Epithelial cell of proximal tubule (primary cell): Measurements from ENCODE around the gene DNAJB2. TPM values are rescaled to one million over a fixed set of nuclear protein-coding genes. Genes with fewer than 3 reads are reported as not detected.
"Not testable (repeated sequence)": the region's sequence is repeated elsewhere in the genome, so short reads cannot be mapped to it uniquely, and the experiment has no call there.

ENCODE experiments used
- DNase-seq: peaks from one replicate; pipeline ENCODE4 v3.0.0-alpha.2; 2011; ENCODE audit warnings: low read depth
- H3K4me3 ChIP-seq: 2 replicates; pipeline ENCODE4 v1.5.1; 2011; ENCODE audit warnings: low read depth, mild to moderate bottlenecking, low read length
- CTCF ChIP-seq: conservative IDR thresholded peaks from 2 replicates; pipeline ENCODE4 v1.5.1; 2012; ENCODE audit warnings: low read depth, mild to moderate bottlenecking, low read length
- total RNA-seq: library from RNA; depleted of rRNA; stranded (reverse); fragments of >200 nt; gene quantifications from 2 replicates; pipeline ENCODE4 v1.2.3, GENCODE V29; 2015

Gene DNAJB2
- total RNA-seq, 1 donor from 2014 or later = 54.8 TPM

GRCh38 chr2:219251656-219252055, 27.5 kb upstream of the DNAJB2 start:
- no peak for DNase-seq
- peak overlapping the region; percentile 94 for H3K4me3 ChIP-seq
- TF ChIP-seq CTCF = no peak

GRCh38 chr2:219252084-219252483, 27.1 kb upstream of the DNAJB2 start:
- H3K4me3 ChIP-seq = peak overlapping the region; percentile 94

GRCh38 chr2:219252570-219252899, 26.6 kb upstream of the DNAJB2 start:
- H3K4me3 ChIP-seq = peak overlapping the region; percentile 94
- DNase-seq = no peak
- no peak for TF ChIP-seq CTCF

More at GRCh38 chr2:219252084-219252483, 27.1 kb upstream of the DNAJB2 start:
- TF ChIP-seq CTCF = no peak
- DNase-seq = no peak

GRCh38 chr2:219252900-219253752, 26.0 kb upstream of the DNAJB2 start, which contains the start of gene TUBA4B:
Gene TUBA4B (plus strand): TSS chr2:219253243. CDS start chr2:219253408, 165 bp downstream.
- H3K4me3 ChIP-seq = peak within 1 kb of the TSS; percentile 94
- TF ChIP-seq CTCF = no peak
- DNase-seq = no peak

GRCh38 chr2:219253753-219254589, 25.2 kb upstream of the DNAJB2 start, which contains the start of gene TUBA4A:
Gene TUBA4A (minus strand): TSS chr2:219253918. CDS start chr2:219253858, 60 bp downstream.
- DNase-seq = no peak
- no peak for TF ChIP-seq CTCF
- peak within 1 kb of the TSS; percentile 94 for H3K4me3 ChIP-seq

- peak overlapping the region; percentile 94 for H3K4me3 ChIP-seq
- TF ChIP-seq CTCF = no peak
Measured at GRCh38 chr2:219254590-219255201, 24.5 kb upstream of the DNAJB2 start.

GRCh38 chr2:219258942-219259341, 20.2 kb upstream of the DNAJB2 start:
- H3K4me3 ChIP-seq, DNase-seq: not testable (repeated sequence)

More at GRCh38 chr2:219254590-219255201, 24.5 kb upstream of the DNAJB2 start:
- DNase-seq = no peak
